BE2C (cell line): ENCODE results near the gene ATP8B4. TPM values are rescaled to one million over a fixed set of nuclear protein-coding genes. Genes with fewer than 3 reads are reported as not detected.

Source experiments
- DNase-seq: peaks from one replicate; pipeline ENCODE4 v3.0.0-alpha.2; 2020
- H3K27me3 ChIP-seq: fragments of 250-450 bp; sonication (Bioruptor Pico); 2 replicates; pipeline ENCODE4 v1.5.1; 2020; ENCODE audit warnings: mild to moderate bottlenecking
- H3K36me3 ChIP-seq: fragments of 250-450 bp; sonication (Bioruptor Pico); 2 replicates; pipeline ENCODE4 v1.5.1; 2020; ENCODE audit warnings: mild to moderate bottlenecking
- H3K4me1 ChIP-seq: fragments of 250-450 bp; sonication (Bioruptor Pico); 2 replicates; pipeline ENCODE4 v1.5.1; 2020
- H3K4me3 ChIP-seq: 2 replicates; pipeline ENCODE4 v1.5.1; 2011; ENCODE audit warnings: low read depth, low read length
- H3K9me3 ChIP-seq: fragments of 250-450 bp; sonication (Bioruptor Pico); 2 replicates; pipeline ENCODE4 v1.5.1; 2020
- CTCF ChIP-seq: IDR thresholded peaks from 2 replicates; pipeline ENCODE4 v1.5.1; 2012; ENCODE audit warnings: mild to moderate bottlenecking, low read depth, low read length
- polyA plus RNA-seq: library from polyadenylated mRNA; unstranded; fragments of >200 nt; gene quantifications from one replicate; pipeline ENCODE4 v1.2.1, GENCODE V29; 2012; ENCODE audit warnings: low read depth, missing spikeins; ENCODE audit not compliant: insufficient read length, insufficient read depth

Gene ATP8B4
- polyA plus RNA-seq, result not detected

- DNase-seq, result no peak
- Histone ChIP-seq H3K4me3 (no peak within 1 kb of the TSS), H3K27me3 (no peaks in the 10 kb centered on the region), H3K36me3 (no peaks in the 10 kb centered on the region), H3K4me1 (no peaks in the 10 kb centered on the region), H3K9me3 (no peaks in the 10 kb centered on the region)
- TF ChIP-seq CTCF, result no peak
Measured at GRCh38 chr15:50119063-50120040, at the start of gene ATP8B4. TSS of gene ATP8B4 (minus strand) at chr15:50119233. CDS start at chr15:50106966, 12,267 bp downstream.

DNA sequence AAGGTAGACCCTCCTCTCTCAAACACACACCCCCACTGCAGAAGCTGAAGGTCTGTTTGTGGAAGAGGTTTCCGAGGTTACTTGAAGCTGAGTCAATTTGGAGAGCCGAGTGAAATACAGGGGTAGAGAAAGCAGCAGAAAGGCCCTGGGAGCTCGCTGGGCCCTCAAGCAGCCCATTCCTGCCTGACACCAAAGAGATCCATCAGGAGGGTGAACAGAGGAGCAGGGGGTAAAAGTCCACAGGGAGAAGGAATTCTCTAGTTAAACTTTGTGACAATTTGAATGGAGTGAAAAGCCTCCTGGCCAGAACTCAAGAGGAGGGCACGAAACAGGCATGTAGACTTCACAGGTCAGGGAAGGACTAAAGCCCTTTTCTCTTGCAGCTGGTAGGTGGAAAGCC, 49.3 kb upstream of the ATP8B4 start:
- H3K27me3 ChIP-seq, result no peaks in the 10 kb centered on the region
- no peaks in the 10 kb centered on the region for H3K36me3 ChIP-seq
- no peak overlapping the region for H3K4me3 ChIP-seq
- no peak for DNase-seq
- H3K9me3 ChIP-seq, result no peaks in the 10 kb centered on the region
- no peak for TF ChIP-seq CTCF
- H3K4me1 ChIP-seq, result no peaks in the 10 kb centered on the region

DNA sequence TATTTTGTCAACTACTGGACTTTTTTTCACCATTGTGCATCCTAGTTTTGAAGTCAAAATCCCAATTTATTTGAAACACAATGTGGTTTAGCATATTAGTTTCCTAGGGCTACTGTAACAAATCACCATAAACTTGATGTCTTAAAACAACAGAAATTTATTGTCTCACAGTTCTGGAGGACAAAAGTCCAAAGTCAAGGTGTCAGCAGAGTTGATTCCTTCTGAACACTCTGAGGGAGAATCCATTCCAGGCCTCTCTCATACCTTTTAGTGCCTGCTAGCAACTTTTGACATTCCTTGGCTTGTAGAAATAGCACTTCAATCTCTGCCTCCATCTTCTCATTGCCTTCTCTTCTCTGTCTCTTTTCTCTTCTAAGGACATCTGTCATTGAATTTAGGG, 48.1 kb upstream of the ATP8B4 start:
- no peaks in the 10 kb centered on the region for H3K36me3 ChIP-seq
- H3K4me3 ChIP-seq, result no peak overlapping the region
- no peaks in the 10 kb centered on the region for H3K27me3 ChIP-seq
- no peaks in the 10 kb centered on the region for H3K9me3 ChIP-seq
- no peak for TF ChIP-seq CTCF
- DNase-seq, result no peak
- no peaks in the 10 kb centered on the region for H3K4me1 ChIP-seq

DNA sequence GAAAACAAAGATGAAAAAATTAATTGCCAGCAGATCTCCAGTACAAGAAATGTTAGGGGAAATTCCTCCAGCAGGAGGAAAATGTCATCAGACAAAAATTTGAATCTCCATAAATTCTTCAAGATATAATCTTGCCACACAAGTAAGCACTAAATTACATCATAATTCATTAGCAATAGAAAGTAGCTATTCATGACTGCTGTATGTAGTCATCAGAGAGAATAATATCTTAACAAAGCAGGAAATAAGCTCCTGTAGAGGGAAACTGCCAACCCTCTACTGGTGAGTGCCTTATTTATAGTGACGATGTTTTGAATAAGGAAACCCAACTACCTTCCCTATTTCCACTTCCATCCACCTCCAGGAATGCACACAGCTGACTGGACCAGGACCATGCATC, 47.2 kb upstream of the ATP8B4 start:
- H3K4me1 ChIP-seq, result no peaks in the 10 kb centered on the region
- no peaks in the 10 kb centered on the region for H3K27me3 ChIP-seq
- H3K36me3 ChIP-seq, result no peaks in the 10 kb centered on the region
- no peak for TF ChIP-seq CTCF
- no peaks in the 10 kb centered on the region for H3K9me3 ChIP-seq
- DNase-seq, result no peak
- no peak overlapping the region for H3K4me3 ChIP-seq

GRCh38 chr15:50164458-50164857, 45.4 kb upstream of the ATP8B4 start:
- Histone ChIP-seq H3K4me3 (no peak overlapping the region), H3K9me3 (no peaks in the 10 kb centered on the region), H3K4me1 (no peaks in the 10 kb centered on the region), H3K27me3 (peaks cover 5% of the 10 kb centered on the region; the same call in 1 of the 2 replicates), H3K36me3 (no peaks in the 10 kb centered on the region)
- TF ChIP-seq CTCF, result no peak
- DNase-seq, result no peak
